ENCODE measurements around the gene NUDT4B.
"Not testable (repeated sequence)": the region's sequence is repeated elsewhere in the genome, so short reads cannot be mapped to it uniquely, and the experiment has no call there.

Gene NUDT4B

DNA sequence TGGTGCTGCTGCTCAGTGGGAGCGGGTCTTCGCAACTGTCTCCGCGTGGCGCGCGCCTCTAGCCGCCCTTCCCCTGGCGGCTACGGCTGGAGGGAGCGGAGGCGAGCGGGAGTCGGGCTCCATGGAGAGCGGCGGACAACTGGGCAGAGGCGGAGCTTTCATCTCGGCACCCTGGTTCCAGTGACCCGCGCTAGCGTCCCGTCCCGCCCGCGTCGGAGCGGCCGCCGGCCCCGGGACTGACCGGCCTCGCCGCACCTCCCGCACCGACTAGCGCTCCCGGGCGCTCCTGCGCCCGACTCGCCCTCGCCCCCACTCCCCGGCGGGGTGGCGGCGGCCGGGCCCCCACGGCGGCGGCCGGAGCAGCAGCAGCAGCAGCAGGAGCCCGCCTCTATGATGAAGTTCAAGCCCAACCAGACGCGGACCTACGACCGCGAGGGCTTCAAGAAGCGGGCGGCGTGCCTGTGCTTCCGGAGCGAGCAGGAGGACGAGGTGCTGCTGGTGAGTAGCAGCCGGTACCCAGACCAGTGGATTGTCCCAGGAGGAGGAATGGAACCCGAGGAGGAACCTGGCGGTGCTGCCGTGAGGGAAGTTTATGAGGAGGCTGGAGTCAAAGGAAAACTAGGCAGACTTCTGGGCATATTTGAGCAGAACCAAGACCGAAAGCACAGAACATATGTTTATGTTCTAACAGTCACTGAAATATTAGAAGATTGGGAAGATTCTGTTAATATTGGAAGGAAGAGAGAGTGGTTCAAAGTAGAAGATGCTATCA is at the start of gene NUDT4B:
TSS of gene NUDT4B (plus strand) at position 212 of the 772 bp plus-strand sequence. CDS start at position 391, 179 bp downstream.
- H3K9me3 Mint-ChIP-seq (ENCODE audit: low read depth); H3K4me1 Mint-ChIP-seq (ENCODE audit: low read depth); H3K27me3 Mint-ChIP-seq; H3K4me3 Mint-ChIP-seq; H3K36me3 Mint-ChIP-seq; H3K27ac Mint-ChIP-seq: not testable (repeated sequence)

DNA sequence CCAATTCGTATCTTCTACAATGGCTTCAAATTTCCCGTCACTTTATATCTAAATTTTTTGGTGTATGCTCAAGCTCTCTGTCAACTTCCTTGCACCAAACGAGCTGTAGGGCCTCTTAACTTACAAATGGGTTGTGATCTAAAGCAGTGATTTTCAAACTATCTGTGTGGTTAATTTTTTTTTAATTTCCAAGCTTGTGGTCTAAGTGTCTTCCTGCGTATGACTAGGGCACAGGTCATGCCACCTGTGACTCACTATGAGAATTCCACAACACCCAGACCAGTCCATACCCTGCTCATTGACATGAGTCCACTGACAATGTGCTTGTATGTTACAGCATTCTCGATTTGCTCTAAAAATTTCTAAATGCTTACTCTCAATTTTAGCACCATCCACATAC is 49.2 kb upstream of the NUDT4B start:
- H3K9me3 Mint-ChIP-seq (ENCODE audit: low read depth); H3K4me1 Mint-ChIP-seq (ENCODE audit: low read depth); H3K4me3 Mint-ChIP-seq; H3K27ac Mint-ChIP-seq; H3K36me3 Mint-ChIP-seq; H3K27me3 Mint-ChIP-seq: not testable (repeated sequence)

DNA sequence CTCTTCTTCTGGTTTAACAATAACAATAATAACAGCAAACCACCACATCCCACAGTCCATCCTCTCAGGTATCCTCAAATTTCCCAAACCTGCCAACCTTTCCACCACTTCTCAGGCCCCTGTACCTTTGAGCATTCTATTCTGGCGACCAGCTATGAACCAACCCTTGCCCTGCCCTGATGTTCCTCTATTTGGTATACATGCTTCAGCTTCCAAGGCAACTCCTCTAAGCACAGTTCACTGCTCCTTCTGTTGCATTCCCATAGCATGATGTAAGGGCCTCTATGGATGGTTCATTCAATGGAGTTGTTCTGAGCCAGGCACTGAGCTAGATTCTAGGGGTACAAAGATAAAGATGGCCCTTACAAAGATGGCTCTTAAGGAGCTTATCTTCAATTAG is 46.3 kb upstream of the NUDT4B start:
- H3K4me1 Mint-ChIP-seq (ENCODE audit: low read depth); H3K4me3 Mint-ChIP-seq; H3K27me3 Mint-ChIP-seq; H3K36me3 Mint-ChIP-seq; H3K27ac Mint-ChIP-seq; H3K9me3 Mint-ChIP-seq (ENCODE audit: low read depth): not testable (repeated sequence)

DNA sequence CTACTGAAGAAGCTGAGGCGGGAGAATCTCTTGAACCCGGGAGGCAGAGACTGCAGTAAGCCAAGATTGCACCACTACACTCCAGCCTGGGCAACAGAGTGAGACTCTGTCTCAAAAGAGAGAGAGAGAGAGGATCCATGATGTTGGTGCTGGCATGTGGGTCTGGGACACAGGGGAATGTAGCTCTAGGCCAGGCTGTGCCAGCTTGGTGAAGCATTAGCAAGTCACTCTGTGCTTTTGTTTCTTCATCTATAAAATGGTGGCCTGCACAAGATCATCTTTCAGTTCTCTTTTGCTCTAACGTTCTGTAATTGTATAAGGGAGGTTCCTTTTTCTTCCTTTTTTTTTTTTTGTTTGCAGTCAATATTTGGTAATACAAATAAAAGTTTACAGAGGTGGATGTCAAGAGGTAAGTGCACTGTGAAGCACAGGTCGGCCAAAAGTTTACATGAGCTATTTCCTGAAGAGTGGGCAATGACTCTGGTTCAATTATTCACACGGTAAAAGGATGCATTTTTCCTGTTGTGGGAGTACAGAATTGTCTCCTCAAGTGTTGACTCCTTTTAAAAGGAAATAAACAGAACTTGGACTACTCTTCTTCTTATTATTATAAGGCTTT is 44.5 kb upstream of the NUDT4B start:
- H3K9me3 Mint-ChIP-seq (ENCODE audit: low read depth); H3K27me3 Mint-ChIP-seq; H3K27ac Mint-ChIP-seq; H3K36me3 Mint-ChIP-seq; H3K4me3 Mint-ChIP-seq; H3K4me1 Mint-ChIP-seq (ENCODE audit: low read depth): not testable (repeated sequence)

DNA sequence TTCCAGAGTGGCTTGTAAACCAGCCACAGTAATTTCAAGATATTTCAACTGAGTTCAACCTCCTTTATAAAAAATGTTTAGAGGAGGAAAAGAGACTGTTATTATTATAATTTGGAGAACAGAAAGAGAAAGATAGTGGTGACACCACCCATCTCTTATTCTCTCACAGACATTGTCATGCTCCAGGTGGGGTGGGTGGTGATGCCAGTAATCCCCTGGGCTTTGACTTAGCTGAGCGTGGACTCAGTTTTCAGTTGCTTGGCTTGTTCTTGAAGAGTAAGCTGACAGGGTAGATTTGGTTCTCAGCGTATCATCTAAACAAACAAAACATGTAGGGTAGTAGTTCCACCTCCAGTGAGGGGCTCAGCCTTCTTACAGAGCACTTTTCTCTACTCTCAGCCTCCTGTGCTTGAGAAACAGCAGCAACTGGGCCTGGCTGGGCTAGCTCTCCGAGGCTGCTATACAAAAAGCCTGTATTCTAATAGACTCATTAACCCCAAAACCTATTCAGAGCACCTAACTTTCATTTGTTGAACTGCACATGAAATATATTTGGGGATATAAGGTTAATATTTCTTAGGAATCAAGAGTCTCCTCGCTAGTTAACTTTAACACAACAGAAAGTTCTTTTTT is 43.1 kb upstream of the NUDT4B start:
- not testable (repeated sequence) for H3K27ac Mint-ChIP-seq; H3K4me3 Mint-ChIP-seq; H3K27me3 Mint-ChIP-seq; H3K4me1 Mint-ChIP-seq (ENCODE audit: low read depth); H3K36me3 Mint-ChIP-seq; H3K9me3 Mint-ChIP-seq (ENCODE audit: low read depth)

DNA sequence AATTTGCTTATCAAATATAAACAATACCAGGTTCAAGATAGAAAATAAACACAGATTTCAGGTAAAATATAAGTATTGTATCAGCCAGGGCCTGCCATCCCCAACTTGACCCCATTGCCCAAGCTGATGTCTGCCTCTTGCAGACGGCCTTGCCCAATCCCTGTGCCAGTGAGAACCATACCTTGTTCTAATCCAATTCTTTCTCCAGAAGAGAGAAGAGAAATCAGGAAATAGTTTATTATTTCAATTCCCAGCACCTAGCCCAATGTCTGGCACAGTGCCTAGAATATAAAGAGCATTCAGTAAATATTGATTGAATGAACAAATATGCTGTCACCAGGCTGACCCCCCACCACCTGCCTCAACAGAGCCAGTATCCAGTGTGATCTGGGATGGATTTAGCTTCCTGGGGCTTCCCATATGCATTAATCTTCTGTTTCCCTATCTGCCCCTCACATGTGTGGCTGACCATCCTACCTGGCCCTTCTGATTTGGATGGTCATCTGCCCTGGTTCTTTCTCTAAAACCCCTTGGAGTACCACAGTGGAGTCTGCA is 39.7 kb upstream of the NUDT4B start:
- H3K4me3 Mint-ChIP-seq; H3K27me3 Mint-ChIP-seq; H3K36me3 Mint-ChIP-seq; H3K9me3 Mint-ChIP-seq (ENCODE audit: low read depth); H3K4me1 Mint-ChIP-seq (ENCODE audit: low read depth); H3K27ac Mint-ChIP-seq: not testable (repeated sequence)

- not testable (repeated sequence) for H3K27ac Mint-ChIP-seq; H3K9me3 Mint-ChIP-seq (ENCODE audit: low read depth); H3K4me3 Mint-ChIP-seq; H3K27me3 Mint-ChIP-seq; H3K4me1 Mint-ChIP-seq (ENCODE audit: low read depth); H3K36me3 Mint-ChIP-seq
These were observed 37.6 kb upstream of the NUDT4B start for GRCh38 chr1:148710772-148711523.

DNA sequence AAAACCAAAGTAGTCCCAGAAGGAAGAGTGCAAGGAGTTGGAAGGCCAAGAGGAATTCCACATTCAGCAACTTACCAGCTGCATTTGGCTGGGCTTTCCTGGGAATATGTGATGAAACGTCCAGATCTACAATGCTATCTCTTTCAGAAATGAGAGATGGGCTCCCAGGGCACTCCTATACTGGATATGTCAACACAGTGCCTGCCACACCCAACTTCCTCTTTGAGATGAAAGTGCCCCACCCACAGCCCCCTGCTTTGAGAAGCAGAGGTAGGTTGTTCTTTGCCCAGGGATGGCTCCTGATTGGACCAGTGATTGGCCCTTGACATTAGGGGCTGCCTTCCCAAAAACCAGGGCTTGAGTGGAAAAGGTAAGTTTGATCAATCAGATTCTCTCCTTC is 36.2 kb upstream of the NUDT4B start:
- not testable (repeated sequence) for H3K4me3 Mint-ChIP-seq; H3K36me3 Mint-ChIP-seq; H3K27me3 Mint-ChIP-seq; H3K4me1 Mint-ChIP-seq (ENCODE audit: low read depth); H3K9me3 Mint-ChIP-seq (ENCODE audit: low read depth); H3K27ac Mint-ChIP-seq

DNA sequence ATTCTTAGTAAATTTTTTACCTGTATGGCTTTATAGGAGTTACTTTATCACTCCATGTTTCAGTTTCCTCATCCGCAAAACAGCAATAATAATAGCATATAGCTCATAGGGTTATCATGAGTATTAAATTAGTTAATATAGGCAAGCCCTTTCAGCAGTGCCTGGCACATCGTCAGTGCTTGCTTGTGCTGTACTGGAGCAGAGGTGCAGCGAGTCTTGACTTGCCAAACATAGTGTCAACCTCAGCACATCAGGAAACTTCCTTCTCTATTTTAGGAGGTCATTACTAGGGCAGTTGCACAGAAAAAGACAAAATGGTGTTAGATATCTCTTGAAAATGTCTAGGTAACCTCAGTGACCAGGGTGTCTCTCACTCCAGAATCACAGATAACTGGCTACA is 33.1 kb upstream of the NUDT4B start:
- H3K4me1 Mint-ChIP-seq (ENCODE audit: low read depth); H3K9me3 Mint-ChIP-seq (ENCODE audit: low read depth); H3K27ac Mint-ChIP-seq; H3K27me3 Mint-ChIP-seq; H3K4me3 Mint-ChIP-seq; H3K36me3 Mint-ChIP-seq: not testable (repeated sequence)

DNA sequence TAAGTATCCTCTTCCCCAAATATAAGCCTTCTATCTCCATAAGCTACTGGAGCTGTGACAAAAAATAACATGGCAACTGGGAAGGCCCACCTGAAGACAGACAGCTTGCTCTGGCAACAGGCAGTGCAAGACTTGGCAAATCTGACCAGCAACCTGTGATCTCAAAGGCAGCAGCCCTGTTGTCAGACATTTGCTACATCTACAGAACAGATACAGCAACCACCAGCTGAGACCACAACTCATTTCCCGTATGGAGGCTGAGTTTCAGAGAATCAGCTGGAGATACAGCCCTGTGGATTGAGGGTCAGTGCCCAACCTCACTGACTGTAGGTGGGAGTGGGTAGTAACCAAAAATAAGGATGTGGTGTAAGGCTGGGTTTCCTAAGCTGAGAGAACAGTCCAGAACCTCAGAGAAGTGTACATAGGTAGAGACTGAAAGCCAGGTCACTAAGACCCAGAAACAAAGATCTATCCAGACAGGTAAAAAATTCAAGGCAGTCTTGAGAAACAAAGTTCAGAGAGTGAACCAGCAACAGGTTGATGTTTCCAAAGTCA is 31.5 kb upstream of the NUDT4B start:
- H3K27ac Mint-ChIP-seq; H3K4me3 Mint-ChIP-seq; H3K27me3 Mint-ChIP-seq; H3K4me1 Mint-ChIP-seq (ENCODE audit: low read depth); H3K36me3 Mint-ChIP-seq; H3K9me3 Mint-ChIP-seq (ENCODE audit: low read depth): not testable (repeated sequence)

DNA sequence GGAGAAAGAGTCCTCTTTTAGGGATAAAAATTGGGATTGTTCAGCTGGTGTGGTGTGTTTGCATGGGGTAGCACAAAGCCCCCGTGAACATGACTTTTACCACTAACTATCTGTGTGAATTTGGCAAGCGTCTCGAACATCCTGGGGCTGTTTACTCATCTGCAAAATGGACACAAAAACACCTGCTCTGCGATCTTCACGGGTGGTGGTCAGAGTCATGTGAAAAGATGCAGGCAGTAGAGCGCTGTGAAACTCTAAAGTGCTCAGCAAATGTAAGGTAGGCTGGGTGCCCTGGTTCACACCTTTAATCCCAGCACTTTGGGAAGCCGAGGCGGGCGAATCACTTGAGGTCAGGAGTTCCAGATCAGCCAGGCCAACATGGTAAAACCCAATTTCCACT is 27.7 kb upstream of the NUDT4B start:
- H3K27me3 Mint-ChIP-seq, H3K36me3 Mint-ChIP-seq: not testable (repeated sequence)

DNA sequence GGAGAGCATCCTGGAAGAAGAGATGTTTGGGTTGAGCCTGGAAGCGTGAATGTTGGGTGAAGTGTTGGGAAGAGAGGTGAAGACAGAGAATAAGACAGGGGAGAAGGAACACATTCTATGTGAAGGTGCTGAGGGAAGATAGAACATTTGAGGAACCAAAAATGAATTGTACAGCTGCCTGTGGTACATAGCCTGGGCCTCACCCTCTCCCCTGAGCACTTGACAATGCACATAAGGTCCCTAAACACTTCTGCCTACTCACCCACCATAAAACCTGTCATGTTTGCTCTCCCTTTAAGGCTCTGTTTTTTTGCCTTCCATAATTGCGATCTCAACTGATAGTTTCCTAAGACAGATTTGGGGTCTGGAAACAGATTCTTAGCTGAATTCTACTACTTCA is 25.8 kb upstream of the NUDT4B start:
- H3K9me3 Mint-ChIP-seq (ENCODE audit: low read depth): not testable (repeated sequence)

More for the DNA sequence above, 27.7 kb upstream of the NUDT4B start:
- H3K4me1 Mint-ChIP-seq (ENCODE audit: low read depth); H3K9me3 Mint-ChIP-seq (ENCODE audit: low read depth); H3K27ac Mint-ChIP-seq; H3K4me3 Mint-ChIP-seq: not testable (repeated sequence)

GRCh38 chr1:148723515-148723914 is 25.1 kb upstream of the NUDT4B start:
- not testable (repeated sequence) for H3K4me1 Mint-ChIP-seq (ENCODE audit: low read depth); H3K27me3 Mint-ChIP-seq; H3K9me3 Mint-ChIP-seq (ENCODE audit: low read depth); H3K4me3 Mint-ChIP-seq; H3K27ac Mint-ChIP-seq; H3K36me3 Mint-ChIP-seq

More for the DNA sequence above, 25.8 kb upstream of the NUDT4B start:
- not testable (repeated sequence) for H3K27ac Mint-ChIP-seq; H3K36me3 Mint-ChIP-seq; H3K4me1 Mint-ChIP-seq (ENCODE audit: low read depth); H3K4me3 Mint-ChIP-seq; H3K27me3 Mint-ChIP-seq

- not testable (repeated sequence) for H3K27me3 Mint-ChIP-seq; H3K4me3 Mint-ChIP-seq; H3K4me1 Mint-ChIP-seq (ENCODE audit: low read depth); H3K27ac Mint-ChIP-seq; H3K9me3 Mint-ChIP-seq (ENCODE audit: low read depth); H3K36me3 Mint-ChIP-seq
These were observed 23.7 kb upstream of the NUDT4B start for GRCh38 chr1:148724872-148725271.

DNA sequence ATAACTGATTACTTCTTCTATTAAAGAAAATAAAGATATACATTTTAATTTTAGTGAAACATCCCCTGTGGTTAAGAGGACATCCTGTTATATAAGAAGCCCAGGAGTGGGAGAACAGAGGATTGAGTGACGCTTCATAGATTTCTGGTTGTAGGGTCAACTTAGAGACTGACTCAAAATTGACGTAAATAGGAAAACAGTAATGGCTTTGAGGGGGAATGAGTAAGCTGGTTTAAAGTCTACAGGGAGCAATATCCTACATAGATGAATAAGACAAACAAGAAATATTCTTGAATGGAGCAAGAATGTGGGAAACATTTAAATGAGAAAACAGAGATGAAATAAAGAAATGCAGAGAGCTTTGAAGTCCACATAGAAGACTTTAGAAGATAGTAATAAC is 20.7 kb upstream of the NUDT4B start:
- not testable (repeated sequence) for H3K36me3 Mint-ChIP-seq; H3K4me1 Mint-ChIP-seq (ENCODE audit: low read depth); H3K27ac Mint-ChIP-seq; H3K9me3 Mint-ChIP-seq (ENCODE audit: low read depth); H3K27me3 Mint-ChIP-seq; H3K4me3 Mint-ChIP-seq

Data from activated naive CD8-positive, alpha-beta T cell (primary cell).